Stimulated activated CD4-positive, alpha-beta T cell treated with anti-CD3 and anti-CD28 coated beads, Interleukin-12 subunit alpha, Interleukin-12 subunit beta, amount 100 ng/mL, for 24 hours (primary cell): ENCODE data around the gene SWT1.
"Not testable (repeated sequence)": the region's sequence is repeated elsewhere in the genome, so short reads cannot be mapped to it uniquely, and the experiment has no call there.

ENCODE experiments used
- DNase-seq, 2 experiments: peaks; one replicate each; pipeline ENCODE4 v3.0.0-alpha.2; 2020; ENCODE audit warnings: low read depth in 2 of 2

The SWT1 gene

GRCh38 chr1:185170291-185170848 lies 13.4 kb downstream of the SWT1 start:
- DNase-seq = no peak

- no peak for DNase-seq
Measured at GRCh38 chr1:185193756-185194155, 36.8 kb downstream of the SWT1 start.

GRCh38 chr1:185198712-185199111 lies 41.7 kb downstream of the SWT1 start:
- DNase-seq = not testable (repeated sequence)

- no peak for DNase-seq
Measured at GRCh38 chr1:185200889-185201288, 43.9 kb downstream of the SWT1 start.

GRCh38 chr1:185207170-185207569 lies 50.2 kb downstream of the SWT1 start:
- DNase-seq = no peak

- no peak for DNase-seq
Measured at GRCh38 chr1:185207980-185208602, 51.1 kb downstream of the SWT1 start.

- DNase-seq = no peak
Measured at GRCh38 chr1:185208626-185209180, 51.7 kb downstream of the SWT1 start.

- DNase-seq = not testable (repeated sequence)
Measured at GRCh38 chr1:185209357-185209756, 52.4 kb downstream of the SWT1 start.

- no peak for DNase-seq
Measured at GRCh38 chr1:185213091-185213490, 56.1 kb downstream of the SWT1 start.

- DNase-seq = no peak
Measured at GRCh38 chr1:185215911-185216310, 58.9 kb downstream of the SWT1 start.

GRCh38 chr1:185224132-185224531 lies 67.2 kb downstream of the SWT1 start:
- DNase-seq = no peak

- DNase-seq = no peak
Measured at GRCh38 chr1:185227161-185227560, 70.2 kb downstream of the SWT1 start.

- DNase-seq = no peak
Measured at GRCh38 chr1:185228979-185229378, 72.0 kb downstream of the SWT1 start.

GRCh38 chr1:185229981-185230380 lies 73.0 kb downstream of the SWT1 start:
- DNase-seq = no peak

- no peak for DNase-seq
Measured at GRCh38 chr1:185232874-185233273, 75.9 kb downstream of the SWT1 start.

GRCh38 chr1:185234183-185234582 lies 77.2 kb downstream of the SWT1 start:
- DNase-seq = not testable (repeated sequence)

GRCh38 chr1:185237176-185237575 lies 80.2 kb downstream of the SWT1 start:
- not testable (repeated sequence) for DNase-seq

- no peak for DNase-seq
Measured at GRCh38 chr1:185237661-185238060, 80.7 kb downstream of the SWT1 start.

GRCh38 chr1:185238447-185238846 lies 81.5 kb downstream of the SWT1 start:
- DNase-seq = no peak

- DNase-seq = no peak
Measured at GRCh38 chr1:185239861-185240260, 82.9 kb downstream of the SWT1 start.

GRCh38 chr1:185241127-185241526 lies 84.2 kb downstream of the SWT1 start:
- no peak for DNase-seq

GRCh38 chr1:185244015-185244747 lies 87.2 kb downstream of the SWT1 start:
- DNase-seq = peak; percentile 16 to 31

GRCh38 chr1:185245466-185245865 lies 88.5 kb downstream of the SWT1 start:
- no peak for DNase-seq
